CD14-positive monocyte (primary cell): ENCODE results near the gene CHD1. TPM values are rescaled to one million over a fixed set of nuclear protein-coding genes. Genes with fewer than 3 reads are reported as not detected.

Experiments used
- DNase-seq, 3 donors: peaks; one replicate each; pipeline ENCODE4 v3.0.0-alpha.2; 2011 to 2022
- H2AFZ ChIP-seq: 2 replicates; pipeline ENCODE4 v1.6.0; 2012; ENCODE audit warnings: mild to moderate bottlenecking, low read depth, low read length, inconsistent platforms; ENCODE audit not compliant: insufficient read depth, poor library complexity, severe bottlenecking
- H3K27ac ChIP-seq, 2 donors: 1 replicate in 1 of 2; 2 replicates in 1 of 2; pipeline ENCODE4 v1.5.1; 2012 to 2013; ENCODE audit warnings: low read length in 2 of 2, control low read depth in 1 of 2, inconsistent platforms in 1 of 2, low read depth in 1 of 2, mild to moderate bottlenecking in 1 of 2
- H3K27me3 ChIP-seq, 2 donors: one replicate each; pipeline versions ENCODE4 v1.6.0 to v1.6.1; 2011 to 2013; ENCODE audit warnings: low read length in 2 of 2; ENCODE audit not compliant: control insufficient read depth in 2 of 2, insufficient read depth in 2 of 2
- H3K36me3 ChIP-seq, 2 donors: replicated peaks in 1 of 2; 1 replicate in 1 of 2; 2 replicates in 1 of 2; pipeline versions ENCODE4 v1.5.1 to v1.6.1; 2012 to 2013; ENCODE audit warnings: low read length in 2 of 2, control low read depth in 1 of 2, inconsistent platforms in 1 of 2, mild to moderate bottlenecking in 1 of 2; ENCODE audit not compliant: insufficient read depth in 2 of 2, control insufficient read depth in 1 of 2
- H3K4me1 ChIP-seq, 2 donors: 1 replicate in 1 of 2; 2 replicates in 1 of 2; pipeline versions ENCODE4 v1.5.1 to v1.6.1; 2012 to 2013; ENCODE audit warnings: low read length in 2 of 2, control low read depth in 1 of 2, inconsistent platforms in 1 of 2, mild to moderate bottlenecking in 1 of 2, moderate library complexity in 1 of 2; ENCODE audit not compliant: insufficient read depth in 2 of 2, control insufficient read depth in 1 of 2
- H3K4me2 ChIP-seq: replicated peaks from 2 replicates; pipeline ENCODE3; 2012; ENCODE audit warnings: low read length, moderate library complexity, mild to moderate bottlenecking; ENCODE audit not compliant: poor library complexity, severe bottlenecking; ENCODE audit errors: extremely low read depth
- H3K4me3 ChIP-seq, 3 experiments: fragments of 200-600 bp in 1 of 3; sonication (generic) in 1 of 3; replicated peaks in 1 of 3; 1 replicate in 2 of 3; 2 replicates in 1 of 3; pipeline ENCODE4 v1.5.1; 2011 to 2013; ENCODE audit warnings: low read length in 3 of 3, mild to moderate bottlenecking in 3 of 3, control low read depth in 2 of 3, low read depth in 2 of 3, inconsistent platforms in 1 of 3, moderate library complexity in 1 of 3
- H3K79me2 ChIP-seq: 2 replicates; pipeline ENCODE4 v1.6.0; 2012; ENCODE audit warnings: mild to moderate bottlenecking, control low read depth, inconsistent platforms, low read length, moderate library complexity; ENCODE audit not compliant: insufficient read depth
- H3K9ac ChIP-seq: 2 replicates; pipeline ENCODE4 v1.6.0; 2017; ENCODE audit warnings: low read length, mild to moderate bottlenecking; ENCODE audit not compliant: insufficient read depth, poor library complexity, severe bottlenecking
- H3K9me3 ChIP-seq, 2 donors: replicated peaks in 1 of 2; 1 replicate in 1 of 2; 2 replicates in 1 of 2; pipeline versions ENCODE4 v1.5.1 to v1.6.1; 2012 to 2013; ENCODE audit warnings: low read length in 2 of 2, control low read depth in 1 of 2; ENCODE audit not compliant: control insufficient read depth in 1 of 2, insufficient read depth in 1 of 2
- H4K20me1 ChIP-seq: 2 replicates; pipeline ENCODE4 v1.6.0; 2012; ENCODE audit warnings: mild to moderate bottlenecking, low read length, control low read depth, moderate library complexity; ENCODE audit not compliant: insufficient read depth
- H3K27ac Mint-ChIP-seq, 7 donors: one replicate each; pipeline ENCODE4 v1.8.0; 2020; ENCODE audit warnings: mild to moderate bottlenecking in 7 of 7, mixed read lengths in 7 of 7, moderate library complexity in 6 of 7, inconsistent platforms in 2 of 7
- H3K27me3 Mint-ChIP-seq, 3 donors: one replicate each; pipeline ENCODE4 v1.8.0; 2021 to 2022; ENCODE audit warnings: low read depth in 3 of 3, mild to moderate bottlenecking in 3 of 3, mixed read lengths in 3 of 3, moderate library complexity in 3 of 3, inconsistent platforms in 1 of 3
- H3K36me3 Mint-ChIP-seq, 2 donors: one replicate each; pipeline ENCODE4 v1.8.0; 2020; ENCODE audit warnings: mixed read lengths in 2 of 2, inconsistent platforms in 1 of 2, mild to moderate bottlenecking in 1 of 2
- H3K4me1 Mint-ChIP-seq: one replicate; pipeline ENCODE4 v1.8.0; 2020; ENCODE audit warnings: mild to moderate bottlenecking, mixed read lengths
- H3K4me3 Mint-ChIP-seq, 2 donors: one replicate each; pipeline ENCODE4 v1.8.0; 2020; ENCODE audit warnings: mild to moderate bottlenecking in 2 of 2, mixed read lengths in 2 of 2, moderate library complexity in 1 of 2
- H3K9me3 Mint-ChIP-seq, 7 donors: one replicate each; pipeline ENCODE4 v1.8.0; 2020 to 2022; ENCODE audit warnings: mixed read lengths in 7 of 7, mild to moderate bottlenecking in 6 of 7, moderate library complexity in 6 of 7, inconsistent platforms in 2 of 7
- WGBS: methylation state at CpG from one replicate; pipeline ENCODE4 v1.1.5; 2013; ENCODE audit warnings: missing lambda C conversion rate; ENCODE audit not compliant: insufficient coverage; 5-methylcytosine and 5-hydroxymethylcytosine counted together
- intact Hi-C, 2 donors: fragments of 100-400 bp; cut with micrococcal nuclease; formaldehyde crosslinking; loops; one replicate each; pipeline versions ENCODE4 v1.15.0 to v1.15.1; 2023
- polyA plus RNA-seq, 3 donors: library from polyadenylated mRNA; depleted of rRNA in 1 of 3; unstranded in 2 of 3; stranded (reverse) in 1 of 3; fragments of 300-500 nt in 2 of 3; fragments of >200 nt in 1 of 3; fragmentation: Illumina TruSeq in 2 of 3; gene quantifications; 1 replicate in 2 of 3; 2 replicates in 1 of 3; pipeline ENCODE4 v1.2.3, GENCODE V29; 2012 to 2021
- TF ChIP-seq, protein P1 (sequence below): fragments of 200-600 bp; IDR thresholded peaks from one replicate; pipeline ENCODE4 v1.8.0; 2022; ENCODE audit warnings: antibody characterized with exemption, mild to moderate bottlenecking

Gene CHD1
- polyA plus RNA-seq, 3 donors: 3.1 to 45.7 (median 6.7) TPM

- Histone ChIP-seq H3K27ac (peak overlapping the region in 1 of 2 donors; percentile 2), H2AFZ (no peak overlapping the region), H3K4me3 (no peak overlapping the region), H3K36me3 (peaks cover 71 to 85% of the 10 kb centered on the region in 2 donors), H3K79me2 (peaks cover 62% of the 10 kb centered on the region), H3K4me1 (peaks cover 0 to 3% of the 10 kb centered on the region in 2 donors), H3K9ac (no peak overlapping the region), H4K20me1 (peaks cover 93% of the 10 kb centered on the region), H3K4me2 (no peak overlapping the region), H3K9me3 (no peaks in the 10 kb centered on the region), H3K27me3 (no peaks in the 10 kb centered on the region)
- Mint-ChIP-seq H3K36me3 (peaks cover 55 to 74% of the 10 kb centered on the region in 2 donors), H3K27me3 (no peaks in the 10 kb centered on the region), H3K4me1 (no peaks in the 10 kb centered on the region), H3K4me3 (no peak overlapping the region), H3K27ac (no peak overlapping the region), H3K9me3 (no peaks in the 10 kb centered on the region)
- TF ChIP-seq, protein P1, sequence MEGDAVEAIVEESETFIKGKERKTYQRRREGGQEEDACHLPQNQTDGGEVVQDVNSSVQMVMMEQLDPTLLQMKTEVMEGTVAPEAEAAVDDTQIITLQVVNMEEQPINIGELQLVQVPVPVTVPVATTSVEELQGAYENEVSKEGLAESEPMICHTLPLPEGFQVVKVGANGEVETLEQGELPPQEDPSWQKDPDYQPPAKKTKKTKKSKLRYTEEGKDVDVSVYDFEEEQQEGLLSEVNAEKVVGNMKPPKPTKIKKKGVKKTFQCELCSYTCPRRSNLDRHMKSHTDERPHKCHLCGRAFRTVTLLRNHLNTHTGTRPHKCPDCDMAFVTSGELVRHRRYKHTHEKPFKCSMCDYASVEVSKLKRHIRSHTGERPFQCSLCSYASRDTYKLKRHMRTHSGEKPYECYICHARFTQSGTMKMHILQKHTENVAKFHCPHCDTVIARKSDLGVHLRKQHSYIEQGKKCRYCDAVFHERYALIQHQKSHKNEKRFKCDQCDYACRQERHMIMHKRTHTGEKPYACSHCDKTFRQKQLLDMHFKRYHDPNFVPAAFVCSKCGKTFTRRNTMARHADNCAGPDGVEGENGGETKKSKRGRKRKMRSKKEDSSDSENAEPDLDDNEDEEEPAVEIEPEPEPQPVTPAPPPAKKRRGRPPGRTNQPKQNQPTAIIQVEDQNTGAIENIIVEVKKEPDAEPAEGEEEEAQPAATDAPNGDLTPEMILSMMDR: no peak
- DNase-seq: no peak
- WGBS: no CpG with 5 or more reads among the region's 1 CpG
- intact Hi-C loops: no loop called here
These were observed 26.1 kb downstream of the CHD1 start for GRCh38 chr5:98902733-98903132.

- peaks cover 73 to 87% of the 10 kb centered on the region in 2 donors for H3K36me3 Mint-ChIP-seq
- H3K4me1 Mint-ChIP-seq: no peaks in the 10 kb centered on the region
- no peak overlapping the region for H3K4me2 ChIP-seq
- no peak overlapping the region for H3K27ac ChIP-seq
- intact Hi-C loops: no loop called here
- H3K27me3 Mint-ChIP-seq: peaks cover 0 to 2% (median 0%) of the 10 kb centered on the region in 3 donors
- H3K27ac Mint-ChIP-seq: no peak overlapping the region
- peaks cover 31% of the 10 kb centered on the region for H3K79me2 ChIP-seq
- H3K9me3 Mint-ChIP-seq: no peaks in the 10 kb centered on the region
- no peak for DNase-seq
- H3K36me3 ChIP-seq: peaks cover 99% of the 10 kb centered on the region in 2 donors
- H4K20me1 ChIP-seq: peaks cover 79% of the 10 kb centered on the region
- no peak overlapping the region for H3K4me3 Mint-ChIP-seq
- no peak overlapping the region for H3K4me3 ChIP-seq
- H3K27me3 ChIP-seq: no peaks in the 10 kb centered on the region
- TF ChIP-seq, protein P1: no peak
- H2AFZ ChIP-seq: no peak overlapping the region
- H3K9ac ChIP-seq: no peak overlapping the region
- no peaks in the 10 kb centered on the region for H3K4me1 ChIP-seq
- H3K9me3 ChIP-seq: no peaks in the 10 kb centered on the region
These were observed 29.4 kb downstream of the CHD1 start for GRCh38 chr5:98899456-98899855.
